HepG2 (cell line): ENCODE results near the gene TAF8. TPM values are rescaled to one million over a fixed set of nuclear protein-coding genes. Genes with fewer than 3 reads are reported as not detected.

Experiments used
- CCAR2 ChIP-seq: fragments of 200-400 bp; formaldehyde crosslinking; optimal IDR thresholded peaks from 2 replicates; pipeline ENCODE3; 2018; ENCODE audit warnings: low read depth, mild to moderate bottlenecking, low read length, moderate library complexity
- PRMT3 ChIP-seq: sonication (generic); formaldehyde crosslinking; IDR thresholded peaks from 2 replicates; pipeline ENCODE4 v1.8.1; 2022; ENCODE audit warnings: low read depth, mild to moderate bottlenecking, moderate library complexity, missing genetic modification reagents, borderline replicate concordance
- REXO4 ChIP-seq: sonication (generic); formaldehyde crosslinking; IDR thresholded peaks from 2 replicates; pipeline ENCODE4 v1.8.0; 2022; ENCODE audit warnings: missing genetic modification reagents, mild to moderate bottlenecking, borderline replicate concordance
- RXRA ChIP-seq: sonication (generic); formaldehyde crosslinking; IDR thresholded peaks from 2 replicates; pipeline ENCODE4 v1.5.1; 2020; ENCODE audit warnings: missing genetic modification reagents
- ZMAT3 ChIP-seq: sonication (generic); formaldehyde crosslinking; conservative IDR thresholded peaks from 2 replicates; pipeline ENCODE4 v1.7.0; 2021; ENCODE audit warnings: missing genetic modification reagents
- ZNF263 ChIP-seq: sonication (generic); formaldehyde crosslinking; IDR thresholded peaks from 2 replicates; pipeline ENCODE4 v1.4.0; 2020; ENCODE audit warnings: missing genetic modification reagents
- ZNF292 ChIP-seq: sonication (generic); formaldehyde crosslinking; IDR thresholded peaks from 2 replicates; pipeline ENCODE4 v1.8.1; 2022; ENCODE audit warnings: mild to moderate bottlenecking, low read depth, missing genetic modification reagents, borderline replicate concordance
- ZNF746 ChIP-seq: sonication (generic); formaldehyde crosslinking; IDR thresholded peaks from 2 replicates; pipeline ENCODE4 v1.8.0; 2022; ENCODE audit warnings: mild to moderate bottlenecking, missing genetic modification reagents
- ZNF878 ChIP-seq: sonication (generic); formaldehyde crosslinking; IDR thresholded peaks from 2 replicates; pipeline ENCODE4 v1.8.1; 2023; ENCODE audit warnings: mild to moderate bottlenecking, missing genetic modification reagents, moderate library complexity
- polyA plus RNA-seq, 8 experiments: library from polyadenylated mRNA; depleted of rRNA in 3 of 8; stranded (reverse) in 7 of 8; unstranded in 1 of 8; fragments of >200 nt; fragmentation: Illumina TruSeq in 4 of 8; extraction: Trizol in 4 of 8; gene quantifications; 2 replicates each; pipeline versions ENCODE4 v1.2.1 to v1.2.3, GENCODE V29; 2011 to 2016; ENCODE audit warnings: low read depth in 4 of 8, missing spikeins in 1 of 8, mixed read lengths in 1 of 8; ENCODE audit not compliant: insufficient read depth in 1 of 8
- total RNA-seq, 5 experiments: library from RNA; depleted of rRNA; stranded (reverse); fragments of >200 nt; fragmentation: Illumina TruSeq; extraction: Trizol; gene quantifications; 2 replicates each; pipeline ENCODE4 v1.2.3, GENCODE V29; 2016; ENCODE audit warnings: low read depth in 1 of 5
- TF ChIP-seq, protein P1 (sequence below): sonication (generic); formaldehyde crosslinking; IDR thresholded peaks from 2 replicates; pipeline ENCODE4 v1.4.0; 2020; ENCODE audit warnings: mild to moderate bottlenecking, missing genetic modification reagents
- TF ChIP-seq, protein P2 (sequence below): sonication (generic); formaldehyde crosslinking; IDR thresholded peaks from 2 replicates; pipeline ENCODE4 v1.5.1; 2020; ENCODE audit warnings: mild to moderate bottlenecking, moderate library complexity, missing genetic modification reagents
- TF ChIP-seq, protein P3 (sequence below): sonication (generic); formaldehyde crosslinking; conservative IDR thresholded peaks from 2 replicates; pipeline ENCODE4 v1.4.0; 2020; ENCODE audit warnings: mild to moderate bottlenecking, missing genetic modification reagents, moderate library complexity
- TF ChIP-seq, protein P4 (sequence below): IDR thresholded peaks from 2 replicates; pipeline ENCODE4 v1.4.0; 2020; ENCODE audit warnings: mild to moderate bottlenecking, missing genetic modification reagents
- TF ChIP-seq, protein P5 (sequence below): IDR thresholded peaks from 2 replicates; pipeline ENCODE4 v1.6.1; 2016; ENCODE audit warnings: mild to moderate bottlenecking

The TAF8 gene
- total and polyA plus RNA-seq, 2 of the 13 experiments (the other 11 are each of a cell fraction or from before 2014, with no cell fraction given) = 25.2 to 25.8 TPM

DNA sequence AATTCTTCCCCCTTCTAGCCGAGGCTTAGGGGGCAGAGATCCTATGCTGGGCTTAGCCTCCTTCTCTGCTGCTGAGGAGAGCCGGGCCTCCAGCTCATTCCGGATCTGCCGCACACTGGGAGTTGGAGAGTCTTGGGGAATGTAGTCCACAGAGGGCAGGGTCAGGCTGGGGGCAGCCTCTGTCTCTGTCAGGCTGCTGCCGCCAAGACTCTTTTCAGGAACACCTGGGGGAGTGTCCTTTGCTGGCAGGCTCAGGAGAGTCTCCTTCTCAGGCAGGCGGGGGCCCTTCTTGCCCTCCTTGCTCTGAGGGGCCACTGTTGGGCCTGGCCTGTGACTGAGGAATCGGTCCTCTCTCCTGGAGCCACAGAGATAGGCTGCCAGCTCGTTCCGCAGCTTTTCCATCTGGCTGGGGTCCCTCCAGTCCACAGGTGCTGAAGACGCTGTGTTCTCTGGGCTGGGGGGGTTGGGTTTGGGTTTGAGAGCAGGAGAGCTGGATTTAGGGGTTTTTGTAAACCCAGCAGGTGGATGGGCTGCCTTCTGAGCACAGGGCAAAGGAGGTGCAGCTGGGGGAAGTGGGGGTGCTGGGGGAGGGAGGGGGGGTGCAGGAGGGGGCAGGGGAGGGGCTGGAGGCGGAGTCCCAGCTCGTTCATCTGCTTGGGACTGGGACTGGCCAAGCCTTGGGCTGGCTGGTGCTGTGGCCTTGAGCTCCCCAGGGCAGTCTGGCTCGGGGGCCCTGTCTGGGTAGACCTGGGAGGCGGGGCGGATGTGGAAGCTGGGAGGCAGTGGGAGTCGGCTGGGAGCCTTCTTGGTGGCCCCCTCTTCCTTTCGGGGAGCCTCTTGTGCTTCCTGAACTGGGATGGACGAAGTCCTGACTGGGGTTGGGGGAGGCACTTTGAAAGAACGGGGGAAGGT, 56.0 kb downstream of the TAF8 start (continued):
- TF ChIP-seq, protein P1, sequence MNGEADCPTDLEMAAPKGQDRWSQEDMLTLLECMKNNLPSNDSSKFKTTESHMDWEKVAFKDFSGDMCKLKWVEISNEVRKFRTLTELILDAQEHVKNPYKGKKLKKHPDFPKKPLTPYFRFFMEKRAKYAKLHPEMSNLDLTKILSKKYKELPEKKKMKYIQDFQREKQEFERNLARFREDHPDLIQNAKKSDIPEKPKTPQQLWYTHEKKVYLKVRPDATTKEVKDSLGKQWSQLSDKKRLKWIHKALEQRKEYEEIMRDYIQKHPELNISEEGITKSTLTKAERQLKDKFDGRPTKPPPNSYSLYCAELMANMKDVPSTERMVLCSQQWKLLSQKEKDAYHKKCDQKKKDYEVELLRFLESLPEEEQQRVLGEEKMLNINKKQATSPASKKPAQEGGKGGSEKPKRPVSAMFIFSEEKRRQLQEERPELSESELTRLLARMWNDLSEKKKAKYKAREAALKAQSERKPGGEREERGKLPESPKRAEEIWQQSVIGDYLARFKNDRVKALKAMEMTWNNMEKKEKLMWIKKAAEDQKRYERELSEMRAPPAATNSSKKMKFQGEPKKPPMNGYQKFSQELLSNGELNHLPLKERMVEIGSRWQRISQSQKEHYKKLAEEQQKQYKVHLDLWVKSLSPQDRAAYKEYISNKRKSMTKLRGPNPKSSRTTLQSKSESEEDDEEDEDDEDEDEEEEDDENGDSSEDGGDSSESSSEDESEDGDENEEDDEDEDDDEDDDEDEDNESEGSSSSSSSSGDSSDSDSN (CRISPR knock-in tag) = peak; percentile 53; the same call in 1 of the 2 replicates
- no peak for TF ChIP-seq CCAR2
- 0 out of 2 replicates have a peak, but pooled peaks have one; percentile 50 for TF ChIP-seq ZNF292 (CRISPR knock-in tag)
- TF ChIP-seq ZMAT3 (CRISPR knock-in tag) = no peak
- 0 out of 2 replicates have a peak, but pooled peaks have one; percentile 23 for TF ChIP-seq ZNF746 (CRISPR knock-in tag)
- TF ChIP-seq, protein P2, sequence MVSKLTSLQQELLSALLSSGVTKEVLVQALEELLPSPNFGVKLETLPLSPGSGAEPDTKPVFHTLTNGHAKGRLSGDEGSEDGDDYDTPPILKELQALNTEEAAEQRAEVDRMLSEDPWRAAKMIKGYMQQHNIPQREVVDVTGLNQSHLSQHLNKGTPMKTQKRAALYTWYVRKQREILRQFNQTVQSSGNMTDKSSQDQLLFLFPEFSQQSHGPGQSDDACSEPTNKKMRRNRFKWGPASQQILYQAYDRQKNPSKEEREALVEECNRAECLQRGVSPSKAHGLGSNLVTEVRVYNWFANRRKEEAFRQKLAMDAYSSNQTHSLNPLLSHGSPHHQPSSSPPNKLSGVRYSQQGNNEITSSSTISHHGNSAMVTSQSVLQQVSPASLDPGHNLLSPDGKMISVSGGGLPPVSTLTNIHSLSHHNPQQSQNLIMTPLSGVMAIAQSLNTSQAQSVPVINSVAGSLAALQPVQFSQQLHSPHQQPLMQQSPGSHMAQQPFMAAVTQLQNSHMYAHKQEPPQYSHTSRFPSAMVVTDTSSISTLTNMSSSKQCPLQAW = 0 out of 2 replicates have a peak, but pooled peaks have one; percentile 26
- peak; percentile 56; the same call in 1 of the 2 replicates for TF ChIP-seq RXRA
- TF ChIP-seq, protein P3, sequence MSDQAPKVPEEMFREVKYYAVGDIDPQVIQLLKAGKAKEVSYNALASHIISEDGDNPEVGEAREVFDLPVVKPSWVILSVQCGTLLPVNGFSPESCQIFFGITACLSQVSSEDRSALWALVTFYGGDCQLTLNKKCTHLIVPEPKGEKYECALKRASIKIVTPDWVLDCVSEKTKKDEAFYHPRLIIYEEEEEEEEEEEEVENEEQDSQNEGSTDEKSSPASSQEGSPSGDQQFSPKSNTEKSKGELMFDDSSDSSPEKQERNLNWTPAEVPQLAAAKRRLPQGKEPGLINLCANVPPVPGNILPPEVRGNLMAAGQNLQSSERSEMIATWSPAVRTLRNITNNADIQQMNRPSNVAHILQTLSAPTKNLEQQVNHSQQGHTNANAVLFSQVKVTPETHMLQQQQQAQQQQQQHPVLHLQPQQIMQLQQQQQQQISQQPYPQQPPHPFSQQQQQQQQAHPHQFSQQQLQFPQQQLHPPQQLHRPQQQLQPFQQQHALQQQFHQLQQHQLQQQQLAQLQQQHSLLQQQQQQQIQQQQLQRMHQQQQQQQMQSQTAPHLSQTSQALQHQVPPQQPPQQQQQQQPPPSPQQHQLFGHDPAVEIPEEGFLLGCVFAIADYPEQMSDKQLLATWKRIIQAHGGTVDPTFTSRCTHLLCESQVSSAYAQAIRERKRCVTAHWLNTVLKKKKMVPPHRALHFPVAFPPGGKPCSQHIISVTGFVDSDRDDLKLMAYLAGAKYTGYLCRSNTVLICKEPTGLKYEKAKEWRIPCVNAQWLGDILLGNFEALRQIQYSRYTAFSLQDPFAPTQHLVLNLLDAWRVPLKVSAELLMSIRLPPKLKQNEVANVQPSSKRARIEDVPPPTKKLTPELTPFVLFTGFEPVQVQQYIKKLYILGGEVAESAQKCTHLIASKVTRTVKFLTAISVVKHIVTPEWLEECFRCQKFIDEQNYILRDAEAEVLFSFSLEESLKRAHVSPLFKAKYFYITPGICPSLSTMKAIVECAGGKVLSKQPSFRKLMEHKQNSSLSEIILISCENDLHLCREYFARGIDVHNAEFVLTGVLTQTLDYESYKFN (CRISPR knock-in tag) = peak; percentile 93
- TF ChIP-seq REXO4 (CRISPR knock-in tag) = no peak
- TF ChIP-seq, protein P4, sequence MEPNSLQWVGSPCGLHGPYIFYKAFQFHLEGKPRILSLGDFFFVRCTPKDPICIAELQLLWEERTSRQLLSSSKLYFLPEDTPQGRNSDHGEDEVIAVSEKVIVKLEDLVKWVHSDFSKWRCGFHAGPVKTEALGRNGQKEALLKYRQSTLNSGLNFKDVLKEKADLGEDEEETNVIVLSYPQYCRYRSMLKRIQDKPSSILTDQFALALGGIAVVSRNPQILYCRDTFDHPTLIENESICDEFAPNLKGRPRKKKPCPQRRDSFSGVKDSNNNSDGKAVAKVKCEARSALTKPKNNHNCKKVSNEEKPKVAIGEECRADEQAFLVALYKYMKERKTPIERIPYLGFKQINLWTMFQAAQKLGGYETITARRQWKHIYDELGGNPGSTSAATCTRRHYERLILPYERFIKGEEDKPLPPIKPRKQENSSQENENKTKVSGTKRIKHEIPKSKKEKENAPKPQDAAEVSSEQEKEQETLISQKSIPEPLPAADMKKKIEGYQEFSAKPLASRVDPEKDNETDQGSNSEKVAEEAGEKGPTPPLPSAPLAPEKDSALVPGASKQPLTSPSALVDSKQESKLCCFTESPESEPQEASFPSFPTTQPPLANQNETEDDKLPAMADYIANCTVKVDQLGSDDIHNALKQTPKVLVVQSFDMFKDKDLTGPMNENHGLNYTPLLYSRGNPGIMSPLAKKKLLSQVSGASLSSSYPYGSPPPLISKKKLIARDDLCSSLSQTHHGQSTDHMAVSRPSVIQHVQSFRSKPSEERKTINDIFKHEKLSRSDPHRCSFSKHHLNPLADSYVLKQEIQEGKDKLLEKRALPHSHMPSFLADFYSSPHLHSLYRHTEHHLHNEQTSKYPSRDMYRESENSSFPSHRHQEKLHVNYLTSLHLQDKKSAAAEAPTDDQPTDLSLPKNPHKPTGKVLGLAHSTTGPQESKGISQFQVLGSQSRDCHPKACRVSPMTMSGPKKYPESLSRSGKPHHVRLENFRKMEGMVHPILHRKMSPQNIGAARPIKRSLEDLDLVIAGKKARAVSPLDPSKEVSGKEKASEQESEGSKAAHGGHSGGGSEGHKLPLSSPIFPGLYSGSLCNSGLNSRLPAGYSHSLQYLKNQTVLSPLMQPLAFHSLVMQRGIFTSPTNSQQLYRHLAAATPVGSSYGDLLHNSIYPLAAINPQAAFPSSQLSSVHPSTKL (CRISPR knock-in tag) = peak; percentile 66
- no peak for TF ChIP-seq PRMT3 (CRISPR knock-in tag)
- TF ChIP-seq ZNF263 (CRISPR knock-in tag) = 0 out of 2 replicates have a peak, but pooled peaks have one; percentile 10
- TF ChIP-seq, protein P5, sequence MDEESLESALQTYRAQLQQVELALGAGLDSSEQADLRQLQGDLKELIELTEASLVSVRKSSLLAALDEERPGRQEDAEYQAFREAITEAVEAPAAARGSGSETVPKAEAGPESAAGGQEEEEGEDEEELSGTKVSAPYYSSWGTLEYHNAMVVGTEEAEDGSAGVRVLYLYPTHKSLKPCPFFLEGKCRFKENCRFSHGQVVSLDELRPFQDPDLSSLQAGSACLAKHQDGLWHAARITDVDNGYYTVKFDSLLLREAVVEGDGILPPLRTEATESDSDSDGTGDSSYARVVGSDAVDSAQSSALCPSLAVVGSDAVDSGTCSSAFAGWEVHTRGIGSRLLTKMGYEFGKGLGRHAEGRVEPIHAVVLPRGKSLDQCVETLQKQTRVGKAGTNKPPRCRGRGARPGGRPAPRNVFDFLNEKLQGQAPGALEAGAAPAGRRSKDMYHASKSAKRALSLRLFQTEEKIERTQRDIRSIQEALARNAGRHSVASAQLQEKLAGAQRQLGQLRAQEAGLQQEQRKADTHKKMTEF (CRISPR knock-in tag) = peak; percentile 60; the same call in 1 of the 2 replicates
- TF ChIP-seq ZNF878 = no peak
